K562 (cell line): ENCODE results near the gene PBX4. TPM values are rescaled to one million over a fixed set of nuclear protein-coding genes. Genes with fewer than 3 reads are reported as not detected.

Experiments used
- ATAC-seq: fragments of 200-7000 bp; cut with Tn5 transposase; 3 replicates; pipeline ENCODE4 v1.9.1; 2020; ENCODE audit warnings: moderate library complexity
- BruUV-seq: library from RNA; stranded (reverse); fragments of 400-500 nt; replicated peaks from 2 replicates; lab custom pipeline; 2021; lab: Mats Ljungman, UMichigan
- CTCF ChIA-PET: fragments of 300-600 bp; formaldehyde crosslinking; extraction: SDS; loops from one replicate; lab custom pipeline; 2021; ENCODE audit warnings: low intra/inter-chr PET ratio; lab: Yijun Ruan, JAX
- POLR2A ChIA-PET: fragments of 300-600, 350-650 bp; sonication (Branson Sonifier 250); formaldehyde crosslinking; extraction: SDS; loops from one replicate; lab custom pipeline; 2021; ENCODE audit warnings: antibody characterized with exemption, inconsistent platforms; lab: Yijun Ruan, JAX
- DNase-seq, 4 experiments: peaks; one replicate each; pipeline versions ENCODE4 v3.0.0 to v3.0.0-alpha.2; 2011 to 2018; ENCODE audit warnings: low spot score in 3 of 4, mixed read lengths in 3 of 4; ENCODE audit errors: extremely low read depth in 1 of 4
- FAIRE-seq: peaks from 2 replicates; lab custom pipeline; 2011; peaks lifted over from hg19 to GRCh38; lab: Jason Lieb, UNC
- H2AFZ ChIP-seq: 2 replicates; pipeline ENCODE4 v1.6.0; 2011; ENCODE audit warnings: low read depth, low read length, control low read depth, inconsistent platforms
- H3K27ac ChIP-seq: fragments of 200-600 bp; 3 replicates; pipeline ENCODE4 v1.8.0; 2011; ENCODE audit warnings: low read depth, mild to moderate bottlenecking, control low read depth, inconsistent platforms, low read length, moderate library complexity, mixed read lengths; ENCODE audit errors: extremely low read depth
- H3K27me3 ChIP-seq, 2 experiments: fragments of 300-600 bp in 1 of 2; 2 replicates in 1 of 2; 3 replicates in 1 of 2; pipeline versions ENCODE4 v1.6.0 to v1.8.0; 2011; ENCODE audit warnings: inconsistent platforms in 2 of 2, low read length in 2 of 2, mild to moderate bottlenecking in 1 of 2, mixed read lengths in 1 of 2, moderate library complexity in 1 of 2; ENCODE audit not compliant: control insufficient read depth in 2 of 2, insufficient read depth in 2 of 2
- H3K36me3 ChIP-seq: fragments of 300-600 bp; 3 replicates; pipeline ENCODE4 v1.8.0; 2011; ENCODE audit warnings: mild to moderate bottlenecking, low read length, inconsistent platforms; ENCODE audit not compliant: control insufficient read depth, insufficient read depth
- H3K4me1 ChIP-seq, 2 experiments: fragments of 200-600 bp in 1 of 2; replicated peaks in 1 of 2; 2 replicates in 1 of 2; 3 replicates in 1 of 2; pipeline versions ENCODE4 v1.5.1 to v1.8.0; 2011; ENCODE audit warnings: inconsistent platforms in 2 of 2, low read length in 2 of 2, mild to moderate bottlenecking in 1 of 2, mixed read lengths in 1 of 2, moderate library complexity in 1 of 2; ENCODE audit not compliant: control insufficient read depth in 2 of 2, insufficient read depth in 2 of 2
- H3K4me2 ChIP-seq: 2 replicates; pipeline ENCODE4 v1.6.1; 2011; ENCODE audit warnings: low read length, control low read depth, inconsistent platforms, mixed read lengths; ENCODE audit not compliant: insufficient read depth
- H3K4me3 ChIP-seq: fragments of 200-600 bp; sonication (generic), shearing (Covaris generic); 2 replicates; pipeline ENCODE4 v1.5.1; 2016; ENCODE audit warnings: control low read depth, inconsistent platforms
- H3K79me2 ChIP-seq: fragments of 200-600 bp; 3 replicates; pipeline ENCODE4 v1.8.0; 2011; ENCODE audit warnings: low read length, inconsistent platforms; ENCODE audit not compliant: control insufficient read depth, insufficient read depth
- H3K9ac ChIP-seq, 2 experiments: 2 replicates each; pipeline versions ENCODE4 v1.6.0 to v1.6.1; 2011; ENCODE audit warnings: low read depth in 2 of 2, low read length in 2 of 2, control low read depth in 1 of 2, inconsistent platforms in 1 of 2, mild to moderate bottlenecking in 1 of 2, mixed read lengths in 1 of 2; ENCODE audit not compliant: insufficient read depth in 1 of 2
- H3K9me1 ChIP-seq: one replicate; pipeline ENCODE4 v1.6.0; 2011; ENCODE audit warnings: inconsistent platforms, mild to moderate bottlenecking, low read length, moderate library complexity; ENCODE audit not compliant: control insufficient read depth, insufficient read depth
- H3K9me3 ChIP-seq: replicated peaks from 2 replicates; pipeline ENCODE4 v1.5.1; 2011; ENCODE audit warnings: low read depth, low read length, inconsistent platforms; ENCODE audit not compliant: control insufficient read depth, insufficient read depth
- H4K20me1 ChIP-seq: replicated peaks from 2 replicates; pipeline ENCODE4 v1.6.1; 2011; ENCODE audit warnings: low read length, inconsistent platforms, mixed read lengths; ENCODE audit not compliant: control insufficient read depth, insufficient read depth
- HIVEP1 ChIP-seq: fragments of 250-450 bp; sonication (Bioruptor Pico); IDR thresholded peaks from 2 replicates; pipeline ENCODE4 v1.4.0; 2020; ENCODE audit warnings: mild to moderate bottlenecking
- MED1 ChIP-seq: sonication (generic); formaldehyde crosslinking; IDR thresholded peaks from 2 replicates; pipeline ENCODE4 v1.8.1; 2023; ENCODE audit warnings: missing genetic modification reagents, borderline replicate concordance
- POLR2B ChIP-seq: fragments of 450-650 bp; IDR thresholded peaks from 2 replicates; pipeline ENCODE4 v1.6.1; 2018; ENCODE audit warnings: low read depth; ENCODE audit not compliant: partially characterized antibody
- POLR2G ChIP-seq: fragments of 200-400 bp; formaldehyde crosslinking; IDR thresholded peaks from 2 replicates; pipeline ENCODE4 v1.6.1; 2017; ENCODE audit warnings: low read depth, mild to moderate bottlenecking, antibody characterized with exemption, low read length, moderate library complexity
- SAFB ChIP-seq: fragments of 200-400 bp; formaldehyde crosslinking; IDR thresholded peaks from 2 replicates; pipeline ENCODE4 v1.6.1; 2017; ENCODE audit warnings: low read depth, low read length, borderline replicate concordance
- TOE1 ChIP-seq, 2 experiments: fragments of 450-650 bp in 1 of 2; sonication (generic) in 1 of 2; formaldehyde crosslinking in 1 of 2; IDR thresholded peaks; 2 replicates each; pipeline versions ENCODE4 v1.7.1 to v1.8.0; 2016 to 2022; ENCODE audit warnings: borderline replicate concordance in 2 of 2, mild to moderate bottlenecking in 2 of 2, antibody characterized with exemption in 1 of 2, inconsistent platforms in 1 of 2, low read depth in 1 of 2, missing genetic modification reagents in 1 of 2, moderate library complexity in 1 of 2
- ZNF561 ChIP-seq: fragments of 450-650 bp; formaldehyde crosslinking; conservative IDR thresholded peaks from 2 replicates; pipeline ENCODE4 v1.4.0; 2020; ENCODE audit warnings: mild to moderate bottlenecking, moderate library complexity
- ZNF644 ChIP-seq: fragments of 200-800 bp; sonication (Bioruptor generic); IDR thresholded peaks from 2 replicates; pipeline ENCODE4 v1.6.1; 2016; ENCODE audit warnings: low read depth, missing genetic modification characterization, missing compliant biosample characterization
- whole genome bisulfite sequencing: fragments of 100-300 bp; shearing (Covaris generic); methylation state at CpG from one replicate; pipeline ENCODE4 v1.1.6; 2016; ENCODE audit warnings: low coverage, mixed read lengths; ENCODE audit not compliant: insufficient coverage; ENCODE audit errors: missing lambda C conversion rate; 5-methylcytosine and 5-hydroxymethylcytosine counted together
- in situ Hi-C: fragments of 300-500 bp; cut with MboI; formaldehyde crosslinking; loops from 4 replicates; pipeline ENCODE4 v1.15.0; 2018; ENCODE audit warnings: inconsistent platforms, mixed read lengths
- intact Hi-C: fragments of 100-400 bp; cut with micrococcal nuclease; formaldehyde crosslinking; loops from 2 replicates; pipeline ENCODE4 v1.14.2; 2022
- polyA plus RNA-seq, 8 experiments: library from polyadenylated mRNA; depleted of rRNA in 4 of 8; stranded (reverse) in 5 of 8; unstranded in 3 of 8; fragments of >200 nt; fragmentation: Nextera tagmentation in 2 of 8; fragmentation: Illumina TruSeq in 1 of 8; extraction: Ambion mirVana in 2 of 8; extraction: Trizol in 1 of 8; gene quantifications; 2 replicates each; pipeline versions ENCODE4 v1.2.1 to v1.2.3, GENCODE V29; 2011 to 2014; ENCODE audit warnings: inconsistent platforms in 1 of 8, missing spikeins in 1 of 8
- total RNA-seq, 7 experiments: library from RNA; depleted of rRNA in 6 of 7; stranded (reverse); fragments of >200 nt in 6 of 7; fragmentation: Illumina TruSeq in 2 of 7; extraction: Trizol in 2 of 7; gene quantifications; 2 replicates each; pipeline versions ENCODE4 v1.2.1 to v1.2.3, GENCODE V29; 2011 to 2021; ENCODE audit warnings: low replicate concordance in 1 of 7
- TF ChIP-seq, protein P1 (sequence below): sonication (generic); formaldehyde crosslinking; IDR thresholded peaks from 2 replicates; pipeline ENCODE4 v1.8.1; 2023; ENCODE audit warnings: mild to moderate bottlenecking, missing genetic modification reagents
- TF ChIP-seq, protein P2 (sequence below): fragments of 250-450 bp; sonication (Bioruptor Pico); IDR thresholded peaks from 2 replicates; pipeline ENCODE4 v1.9.0; 2021; ENCODE audit warnings: mild to moderate bottlenecking

Gene PBX4
- total and polyA plus RNA-seq, 9 of the 15 experiments (the other 6 are each of a cell fraction or from before 2014, with no cell fraction given): 0.11 to 3.8 (median 1.6) TPM; not detected in 1

DNA sequence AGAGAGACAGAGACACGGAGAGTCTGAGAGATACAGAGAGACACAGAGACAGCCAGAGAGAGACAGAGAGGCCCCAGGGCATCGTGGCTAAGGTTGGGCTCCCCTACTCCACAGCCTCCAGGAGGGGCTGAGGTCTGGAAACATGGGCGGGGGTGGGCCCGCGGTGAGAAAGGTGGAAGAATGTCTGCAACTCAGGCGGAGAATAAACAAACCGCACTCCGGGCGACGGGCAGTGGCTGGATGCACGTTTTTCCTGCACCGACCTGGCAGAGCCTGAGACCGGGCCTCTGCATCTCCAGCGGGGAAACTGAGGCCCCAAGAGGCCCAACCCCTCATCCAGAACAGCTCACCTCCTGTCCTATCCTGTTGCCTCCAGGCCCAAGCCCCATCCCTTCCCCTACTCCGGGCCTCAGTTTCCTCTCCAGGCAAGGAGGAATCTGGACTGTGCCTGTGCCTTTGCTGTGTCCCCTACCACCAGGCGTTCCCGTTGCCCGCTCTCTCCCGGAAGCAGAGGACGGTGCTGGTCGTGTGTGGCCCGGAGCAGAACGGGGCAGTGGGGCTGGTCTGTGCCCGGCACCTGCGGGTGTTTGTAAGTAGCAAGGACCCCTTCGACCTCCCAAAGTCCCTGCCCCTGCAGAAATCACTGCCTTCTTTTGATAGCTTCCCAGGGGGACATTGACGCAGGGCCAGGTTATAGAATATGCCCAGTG is 83.8 kb downstream of the PBX4 start:
- no peak overlapping the region for H2AFZ ChIP-seq
- H3K79me2 ChIP-seq: no peaks in the 10 kb centered on the region
- POLR2A ChIA-PET: no interaction called here
- in situ Hi-C loops: loop anchor here (25.0 kb wide), 1 partner anchor 103 kb away; the partner anchor contains the start of genes GMIP and LPAR2
- H3K9ac ChIP-seq: no peak overlapping the region
- peak; percentile 6 for TF ChIP-seq POLR2B
- no peak for TF ChIP-seq HIVEP1 (CRISPR knock-in tag)
- peak; percentile 46; the same call in 1 of the 2 replicates for TF ChIP-seq POLR2G
- peaks cover 2% of the 10 kb centered on the region; the same call in 2 of the 3 replicates for H3K36me3 ChIP-seq
- H3K9me1 ChIP-seq: peaks cover 3% of the 10 kb centered on the region
- 0 out of 2 replicates have a peak, but pooled peaks cover 10% of the 10 kb centered on the region for H4K20me1 ChIP-seq
- H3K27me3 ChIP-seq: no peaks in the 10 kb centered on the region
- intact Hi-C loops: no loop called here
- H3K4me1 ChIP-seq: peaks cover 5 to 35% of the 10 kb centered on the region in 2 experiments
- no peaks in the 10 kb centered on the region for H3K9me3 ChIP-seq
- CTCF ChIA-PET: interaction anchor here (3.2 kb wide), 1 partner anchor 109 kb away, joined by 30 read pairs; the partner anchor contains the start of gene GMIP
- DNase-seq (no peak), ATAC-seq (no peak), FAIRE-seq (no peak)
- H3K27ac ChIP-seq: no peak overlapping the region
- no peak overlapping the region for H3K4me2 ChIP-seq
- 68% methylated on average over 25 of the region's 27 CpGs for WGBS
- no peak overlapping the region for H3K4me3 ChIP-seq
- no TSS peak for BruUV-seq

DNA sequence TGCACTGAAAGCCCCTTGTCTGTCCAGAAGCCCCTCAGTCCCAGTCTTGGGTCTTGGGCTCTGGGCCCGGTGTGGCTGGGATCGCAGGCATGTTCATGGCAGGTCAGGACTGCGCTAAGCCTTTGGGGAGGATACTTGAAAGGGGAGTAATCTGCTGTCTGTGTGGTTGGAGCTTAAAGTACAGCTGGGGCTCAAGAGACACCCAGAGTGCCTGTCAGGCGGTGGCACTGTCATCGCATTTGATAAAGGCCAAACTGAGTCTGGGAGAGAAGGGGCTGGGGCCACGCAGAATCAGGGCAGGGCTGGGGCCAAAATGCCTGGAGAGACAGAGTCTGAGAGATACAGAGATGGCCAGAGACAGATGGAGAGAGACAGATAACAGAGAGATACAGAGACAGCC is 84.6 kb downstream of the PBX4 start:
- ATAC-seq (no peak), FAIRE-seq (peak; percentile 56), DNase-seq (no peak)
- BruUV-seq: no TSS peak
- no peak overlapping the region for H3K9ac ChIP-seq
- peaks cover 11% of the 10 kb centered on the region; the same call in 2 of the 3 replicates for H3K36me3 ChIP-seq
- H3K4me2 ChIP-seq: no peak overlapping the region
- H3K4me1 ChIP-seq: peaks cover 5 to 32% of the 10 kb centered on the region in 2 experiments
- H2AFZ ChIP-seq: no peak overlapping the region
- H3K9me3 ChIP-seq: no peaks in the 10 kb centered on the region
- 65% methylated on average over 6 of the region's 6 CpGs for WGBS
- ChIA-PET POLR2A (interaction anchor here (0.5 to 0.6 kb wide), 2 partner anchors 103 to 128 kb away, joined by 3 read pairs; no protein-coding TSS in a partner anchor), CTCF (interaction anchor here (0.5 to 3.2 kb wide), 2 partner anchors 110 to 367 kb away, joined by 4 to 30 read pairs; partner anchors contain the start of genes GMIP and ZNF93)
- H3K27ac ChIP-seq: no peak overlapping the region
- peaks cover 3% of the 10 kb centered on the region for H3K9me1 ChIP-seq
- 0 out of 2 replicates have a peak, but pooled peaks cover 10% of the 10 kb centered on the region for H4K20me1 ChIP-seq
- no peaks in the 10 kb centered on the region for H3K79me2 ChIP-seq
- in situ Hi-C loops: loop anchor here (25.0 kb wide), 1 partner anchor 103 kb away; the partner anchor contains the start of genes GMIP and LPAR2
- H3K27me3 ChIP-seq: no peaks in the 10 kb centered on the region
- no peak overlapping the region for H3K4me3 ChIP-seq
- intact Hi-C loops: loop anchor here (2.0 kb wide), 2 partner anchors 109 to 425 kb away; partner anchors contain the start of gene GMIP
- no peak for TF ChIP-seq TOE1 (IDR thresholded peaks at IDR 0.05; ENCODE audit: borderline replicate concordance)
- TF ChIP-seq TOE1 (CRISPR knock-in tag; IDR thresholded peaks at IDR 0.05; ENCODE audit: borderline replicate concordance, low read depth): no peak
- TF ChIP-seq, protein P1, sequence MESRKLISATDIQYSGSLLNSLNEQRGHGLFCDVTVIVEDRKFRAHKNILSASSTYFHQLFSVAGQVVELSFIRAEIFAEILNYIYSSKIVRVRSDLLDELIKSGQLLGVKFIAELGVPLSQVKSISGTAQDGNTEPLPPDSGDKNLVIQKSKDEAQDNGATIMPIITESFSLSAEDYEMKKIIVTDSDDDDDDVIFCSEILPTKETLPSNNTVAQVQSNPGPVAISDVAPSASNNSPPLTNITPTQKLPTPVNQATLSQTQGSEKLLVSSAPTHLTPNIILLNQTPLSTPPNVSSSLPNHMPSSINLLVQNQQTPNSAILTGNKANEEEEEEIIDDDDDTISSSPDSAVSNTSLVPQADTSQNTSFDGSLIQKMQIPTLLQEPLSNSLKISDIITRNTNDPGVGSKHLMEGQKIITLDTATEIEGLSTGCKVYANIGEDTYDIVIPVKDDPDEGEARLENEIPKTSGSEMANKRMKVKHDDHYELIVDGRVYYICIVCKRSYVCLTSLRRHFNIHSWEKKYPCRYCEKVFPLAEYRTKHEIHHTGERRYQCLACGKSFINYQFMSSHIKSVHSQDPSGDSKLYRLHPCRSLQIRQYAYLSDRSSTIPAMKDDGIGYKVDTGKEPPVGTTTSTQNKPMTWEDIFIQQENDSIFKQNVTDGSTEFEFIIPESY (CRISPR knock-in tag): peak; percentile 44; the same call in 1 of the 2 replicates
- no peak for TF ChIP-seq ZNF561 (CRISPR knock-in tag)
- no peak for TF ChIP-seq ZNF644
- TF ChIP-seq SAFB: no peak
- no peak for TF ChIP-seq MED1 (CRISPR knock-in tag)
- TF ChIP-seq, protein P2, sequence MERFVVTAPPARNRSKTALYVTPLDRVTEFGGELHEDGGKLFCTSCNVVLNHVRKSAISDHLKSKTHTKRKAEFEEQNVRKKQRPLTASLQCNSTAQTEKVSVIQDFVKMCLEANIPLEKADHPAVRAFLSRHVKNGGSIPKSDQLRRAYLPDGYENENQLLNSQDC (CRISPR knock-in tag): no peak
